GM18508 (cell line): Measurements from ENCODE around the gene OR7C2.

ENCODE experiments used
- ATAC-seq: cut with Tn5 transposase; IDR thresholded peaks from one replicate; pipeline ENCODE4 v1.9.1; 2021; ENCODE audit warnings: moderate number of reproducible peaks; ENCODE audit not compliant: insufficient read depth, unreplicated experiment

The OR7C2 gene

DNA sequence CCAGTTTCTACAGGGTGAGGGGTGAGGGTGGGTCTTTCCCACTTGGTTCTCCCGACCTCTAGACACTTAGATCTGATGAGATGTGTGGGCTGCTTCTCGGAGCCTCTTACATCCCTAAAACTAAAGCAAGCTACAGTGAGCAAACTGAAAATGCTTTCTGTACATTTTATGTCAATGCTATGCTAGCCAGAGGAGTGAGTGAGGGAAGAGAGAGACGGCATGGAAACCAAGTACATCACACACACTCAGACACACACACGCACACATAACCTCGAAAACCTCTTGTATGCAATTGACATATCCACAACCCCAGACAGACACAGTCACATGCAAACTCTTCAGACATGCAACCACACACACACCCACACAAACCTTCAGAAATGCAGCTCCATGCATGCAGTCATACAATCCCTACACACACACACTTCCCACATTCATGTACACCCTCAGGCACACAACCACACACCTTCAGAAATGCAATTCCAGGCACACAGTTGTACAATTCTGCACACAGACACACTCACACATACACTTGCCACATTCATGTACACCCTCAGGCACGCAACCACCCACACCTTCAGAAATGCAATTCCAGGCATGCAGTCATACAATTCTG, 37.0 kb downstream of the OR7C2 start:
- no peak for ATAC-seq

- ATAC-seq, result no peak
Observed at GRCh38 chr19:14979476-14980255, 38.4 kb downstream of the OR7C2 start, which contains the start of gene SLC1A6. SLC1A6 (minus strand) TSS chr19:14979864; CDS start chr19:14972910, 6,954 bp downstream.

- no peak for ATAC-seq
Observed at GRCh38 chr19:14985133-14985532, 43.8 kb downstream of the OR7C2 start.
